Testis (tissue), 2 donors: Measurements from ENCODE around the gene CDC25B.

Source experiments
- POLR2A ChIP-seq: fragments of 450-650 bp; IDR thresholded peaks from one replicate; pipeline ENCODE4 v1.6.1; 2017; ENCODE audit warnings: antibody characterized with exemption, mild to moderate bottlenecking, moderate library complexity
- TF ChIP-seq, protein P1 (sequence below), 3 experiments: fragments of 450-650 bp in 2 of 3; fragments of 200-600 bp in 1 of 3; sonication (generic) in 1 of 3; IDR thresholded peaks; one replicate each; pipeline ENCODE4 v1.5.1; 2016 to 2019; ENCODE audit warnings: antibody characterized with exemption in 3 of 3, mild to moderate bottlenecking in 2 of 3, moderate library complexity in 1 of 3

DNA sequence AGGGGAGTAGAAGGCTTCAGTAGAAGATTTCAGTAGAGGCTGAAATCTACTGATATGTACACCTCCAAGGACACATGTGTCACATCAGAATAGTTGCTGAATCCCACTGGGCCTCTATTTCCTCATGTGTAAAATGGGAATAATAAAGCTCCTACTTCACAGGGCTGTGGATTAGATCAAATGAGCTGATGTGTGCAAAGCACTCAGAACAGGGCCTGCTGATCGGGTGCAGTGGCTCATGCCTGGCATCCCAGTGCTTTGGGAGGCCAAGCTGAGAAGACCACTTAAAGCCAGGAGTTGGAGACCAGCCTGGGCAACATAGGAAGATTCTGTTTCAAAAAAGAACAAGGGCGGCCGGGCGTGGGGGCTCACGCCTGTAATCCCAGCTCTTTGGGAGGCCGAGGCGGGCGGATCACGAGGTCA, 16.2 kb downstream of the CDC25B start:
- TF ChIP-seq, protein P1, sequence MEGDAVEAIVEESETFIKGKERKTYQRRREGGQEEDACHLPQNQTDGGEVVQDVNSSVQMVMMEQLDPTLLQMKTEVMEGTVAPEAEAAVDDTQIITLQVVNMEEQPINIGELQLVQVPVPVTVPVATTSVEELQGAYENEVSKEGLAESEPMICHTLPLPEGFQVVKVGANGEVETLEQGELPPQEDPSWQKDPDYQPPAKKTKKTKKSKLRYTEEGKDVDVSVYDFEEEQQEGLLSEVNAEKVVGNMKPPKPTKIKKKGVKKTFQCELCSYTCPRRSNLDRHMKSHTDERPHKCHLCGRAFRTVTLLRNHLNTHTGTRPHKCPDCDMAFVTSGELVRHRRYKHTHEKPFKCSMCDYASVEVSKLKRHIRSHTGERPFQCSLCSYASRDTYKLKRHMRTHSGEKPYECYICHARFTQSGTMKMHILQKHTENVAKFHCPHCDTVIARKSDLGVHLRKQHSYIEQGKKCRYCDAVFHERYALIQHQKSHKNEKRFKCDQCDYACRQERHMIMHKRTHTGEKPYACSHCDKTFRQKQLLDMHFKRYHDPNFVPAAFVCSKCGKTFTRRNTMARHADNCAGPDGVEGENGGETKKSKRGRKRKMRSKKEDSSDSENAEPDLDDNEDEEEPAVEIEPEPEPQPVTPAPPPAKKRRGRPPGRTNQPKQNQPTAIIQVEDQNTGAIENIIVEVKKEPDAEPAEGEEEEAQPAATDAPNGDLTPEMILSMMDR (IDR thresholded peaks at IDR 0.05) = no peak
- TF ChIP-seq POLR2A = no peak
